H1 (cell line): ENCODE data around the gene RHOV. TPM values are rescaled to one million over a fixed set of nuclear protein-coding genes. Genes with fewer than 3 reads are reported as not detected.

ENCODE experiments used
- CTCF ChIA-PET: fragments of 300-600 bp; sonication (Branson Sonifier 250); formaldehyde crosslinking; loops from one replicate; lab custom pipeline; 2021; ENCODE audit not compliant: partially characterized antibody; lab: Charles Lee
- POLR2A ChIA-PET: fragments of 300-600 bp; sonication (Branson Sonifier 250); formaldehyde crosslinking; loops from one replicate; lab custom pipeline; 2021; ENCODE audit warnings: inconsistent platforms; ENCODE audit not compliant: partially characterized antibody; lab: Charles Lee
- DNase-seq, 2 experiments: peaks; one replicate each; pipeline versions ENCODE4 v3.0.0 to v3.0.0-alpha.2; 2010 to 2022; ENCODE audit warnings: low spot score in 2 of 2, low read depth in 1 of 2, mixed read lengths in 1 of 2
- FAIRE-seq: peaks from 2 replicates; lab custom pipeline; 2011; peaks lifted over from hg19 to GRCh38; lab: Jason Lieb, UNC
- H2AFZ ChIP-seq: 2 replicates; pipeline ENCODE4 v1.8.1; 2012; ENCODE audit warnings: low read length, inconsistent platforms
- H2AK5ac ChIP-seq: 2 replicates; pipeline ENCODE4 v1.6.1; 2013; ENCODE audit warnings: low read depth, low read length
- H2BK120ac ChIP-seq: replicated peaks from 2 replicates; pipeline ENCODE3; 2013; ENCODE audit warnings: low read depth, low read length, inconsistent platforms
- H2BK12ac ChIP-seq: 2 replicates; pipeline ENCODE4 v1.6.1; 2013; ENCODE audit warnings: low read depth, low read length
- H2BK15ac ChIP-seq: 2 replicates; pipeline ENCODE4 v1.6.1; 2013; ENCODE audit warnings: low read length
- H2BK20ac ChIP-seq: 2 replicates; pipeline ENCODE4 v1.6.1; 2013; ENCODE audit warnings: low read length
- H2BK5ac ChIP-seq: 2 replicates; pipeline ENCODE4 v1.6.1; 2013; ENCODE audit warnings: low read depth, low read length
- H3K14ac ChIP-seq: 2 replicates; pipeline ENCODE4 v1.6.1; 2013; ENCODE audit warnings: inconsistent platforms; ENCODE audit not compliant: insufficient read length
- H3K18ac ChIP-seq: 2 replicates; pipeline ENCODE4 v1.6.1; 2013; ENCODE audit warnings: low read length; ENCODE audit errors: extremely low read depth
- H3K23ac ChIP-seq: 2 replicates; pipeline ENCODE4 v1.6.1; 2013; ENCODE audit warnings: inconsistent platforms; ENCODE audit not compliant: insufficient read length
- H3K23me2 ChIP-seq: 2 replicates; pipeline ENCODE4 v1.6.1; 2013; ENCODE audit warnings: low read depth, low read length
- H3K27ac ChIP-seq: 2 replicates; pipeline ENCODE4 v1.6.1; 2011; ENCODE audit warnings: low read depth, low read length, inconsistent platforms
- H3K27me3 ChIP-seq, 4 experiments: replicated peaks in 1 of 4; 1 replicate in 1 of 4; 2 replicates in 3 of 4; pipeline versions ENCODE4 v1.6.1 to v1.8.1; 2011 to 2013; ENCODE audit warnings: low read length in 3 of 4, mild to moderate bottlenecking in 3 of 4, inconsistent platforms in 2 of 4, mixed read lengths in 2 of 4, moderate library complexity in 1 of 4; ENCODE audit not compliant: control insufficient read depth in 3 of 4, insufficient read depth in 3 of 4; ENCODE audit errors: extremely low read depth in 1 of 4
- H3K36me3 ChIP-seq, 4 experiments: 2 replicates each; pipeline versions ENCODE4 v1.6.1 to v1.8.1; 2011 to 2013; ENCODE audit warnings: mild to moderate bottlenecking in 4 of 4, low read length in 3 of 4, moderate library complexity in 2 of 4, control low read depth in 1 of 4, inconsistent platforms in 1 of 4; ENCODE audit not compliant: insufficient read depth in 4 of 4, control insufficient read depth in 2 of 4
- H3K4ac ChIP-seq: replicated peaks from 2 replicates; pipeline ENCODE3; 2013; ENCODE audit warnings: low read length, low read depth, mixed read lengths, inconsistent platforms; ENCODE audit not compliant: insufficient read length
- H3K4me1 ChIP-seq, 4 experiments: replicated peaks in 1 of 4; 1 replicate in 1 of 4; 2 replicates in 3 of 4; pipeline versions ENCODE4 v1.6.1 to v1.8.1; 2011 to 2013; ENCODE audit warnings: low read length in 3 of 4, inconsistent platforms in 2 of 4, mixed read lengths in 1 of 4; ENCODE audit not compliant: insufficient read depth in 4 of 4, control insufficient read depth in 3 of 4
- H3K4me2 ChIP-seq, 2 experiments: 2 replicates each; pipeline versions ENCODE4 v1.6.1 to v1.8.1; 2011 to 2013; ENCODE audit warnings: low read depth in 2 of 2, low read length in 2 of 2, control low read depth in 1 of 2, inconsistent platforms in 1 of 2, mild to moderate bottlenecking in 1 of 2; ENCODE audit not compliant: insufficient read depth in 1 of 2
- H3K4me3 ChIP-seq, 4 experiments: fragments of 200-600, 300-600 bp in 1 of 4; sonication (generic), shearing (Covaris generic), sonication (Bioruptor Twin) in 1 of 4; 2 replicates each; pipeline versions ENCODE4 v1.5.1 to v1.8.1; 2011 to 2016; ENCODE audit warnings: low read length in 4 of 4, low read depth in 3 of 4, control low read depth in 2 of 4, inconsistent platforms in 2 of 4, mild to moderate bottlenecking in 2 of 4, mixed read lengths in 1 of 4, moderate library complexity in 1 of 4; ENCODE audit not compliant: insufficient read depth in 2 of 4; ENCODE audit errors: extremely low read depth in 1 of 4
- H3K56ac ChIP-seq: replicated peaks from 2 replicates; pipeline ENCODE3; 2013; ENCODE audit warnings: low read depth, mild to moderate bottlenecking, mixed read lengths, low read length, inconsistent platforms; ENCODE audit not compliant: insufficient read length
- H3K79me1 ChIP-seq: 2 replicates; pipeline ENCODE4 v1.6.1; 2013; ENCODE audit warnings: low read depth, low read length, control low read depth
- H3K79me2 ChIP-seq, 2 experiments: 2 replicates each; pipeline versions ENCODE4 v1.6.1 to v1.8.1; 2012 to 2013; ENCODE audit warnings: low read length in 2 of 2, mild to moderate bottlenecking in 2 of 2, inconsistent platforms in 1 of 2; ENCODE audit not compliant: insufficient read depth in 2 of 2, control insufficient read depth in 1 of 2
- H3K9ac ChIP-seq, 4 experiments: replicated peaks in 1 of 4; 1 replicate in 1 of 4; 2 replicates in 3 of 4; pipeline versions ENCODE4 v1.6.1 to v1.8.1; 2011 to 2013; ENCODE audit warnings: low read depth in 3 of 4, low read length in 3 of 4, control low read depth in 2 of 4, mild to moderate bottlenecking in 2 of 4, moderate library complexity in 2 of 4, inconsistent platforms in 1 of 4; ENCODE audit errors: extremely low read depth in 1 of 4
- H3K9me3 ChIP-seq, 2 experiments: 2 replicates each; pipeline versions ENCODE4 v1.6.1 to v1.8.1; 2012 to 2013; ENCODE audit warnings: mild to moderate bottlenecking in 2 of 2, moderate library complexity in 2 of 2, control low read depth in 1 of 2, inconsistent platforms in 1 of 2, low read depth in 1 of 2, low read length in 1 of 2, mixed read lengths in 1 of 2; ENCODE audit not compliant: insufficient read depth in 2 of 2
- H4K20me1 ChIP-seq, 2 experiments: replicated peaks in 1 of 2; 2 replicates each; pipeline versions ENCODE3 to v1.8.1; 2011 to 2013; ENCODE audit warnings: inconsistent platforms in 2 of 2, low read length in 2 of 2, mild to moderate bottlenecking in 1 of 2; ENCODE audit not compliant: insufficient read depth in 2 of 2, control insufficient read depth in 1 of 2
- H4K5ac ChIP-seq: 2 replicates; pipeline ENCODE4 v1.6.1; 2013; ENCODE audit warnings: low read length, low read depth, mixed read lengths, inconsistent platforms; ENCODE audit not compliant: insufficient read length
- H4K8ac ChIP-seq: 2 replicates; pipeline ENCODE4 v1.8.0; 2013; ENCODE audit warnings: mild to moderate bottlenecking, moderate library complexity, low read length, inconsistent platforms; ENCODE audit not compliant: insufficient read depth; ENCODE audit errors: extremely low read depth
- H4K91ac ChIP-seq: replicated peaks from 2 replicates; pipeline ENCODE3; 2013; ENCODE audit warnings: low read length, mixed read lengths, inconsistent platforms; ENCODE audit not compliant: insufficient read length
- ASH2L ChIP-seq: fragments of 200-600, 300-600 bp; sonication (generic); IDR thresholded peaks from one replicate; pipeline ENCODE4 v1.7.1; 2017; ENCODE audit warnings: low read length
- BACH1 ChIP-seq: IDR thresholded peaks from 2 replicates; pipeline ENCODE4 v1.6.1; 2012; ENCODE audit warnings: low read length, improper control_type of control experiment
- BRCA1 ChIP-seq: IDR thresholded peaks from 2 replicates; pipeline ENCODE4 v1.6.1; 2012; ENCODE audit warnings: low read depth, low read length, improper control_type of control experiment
- E2F6 ChIP-seq: IDR thresholded peaks from 2 replicates; pipeline ENCODE4 v1.6.1; 2012; ENCODE audit warnings: inconsistent platforms
- MAX ChIP-seq: IDR thresholded peaks from 2 replicates; pipeline ENCODE4 v1.6.1; 2012; ENCODE audit warnings: inconsistent platforms
- RBBP5 ChIP-seq: IDR thresholded peaks from 2 replicates; pipeline ENCODE4 v1.7.1; 2012; ENCODE audit warnings: low read depth, mild to moderate bottlenecking, inconsistent platforms, low read length, moderate library complexity, borderline replicate concordance
- RNF2 ChIP-seq: fragments of 200-900, 300-1000 bp; sonication (generic); IDR thresholded peaks from 2 replicates; pipeline ENCODE4 v1.7.1; 2016; ENCODE audit warnings: borderline replicate concordance, low read depth, mild to moderate bottlenecking, antibody characterized with exemption, low read length; ENCODE audit not compliant: poor library complexity, severe bottlenecking; ENCODE audit errors: missing control alignments
- SP1 ChIP-seq: IDR thresholded peaks from 2 replicates; pipeline ENCODE4 v1.6.1; 2011; ENCODE audit warnings: low read depth, low read length
- SP2 ChIP-seq: IDR thresholded peaks from 2 replicates; pipeline ENCODE4 v1.6.1; 2012; ENCODE audit warnings: mild to moderate bottlenecking, low read length, inconsistent platforms
- TEAD4 ChIP-seq: IDR thresholded peaks from 2 replicates; pipeline ENCODE4 v1.6.1; 2012; ENCODE audit warnings: low read depth, low read length, inconsistent platforms, mixed read lengths
- USF2 ChIP-seq: IDR thresholded peaks from 2 replicates; pipeline ENCODE4 v1.6.1; 2011; ENCODE audit warnings: low read length, improper control_type of control experiment
- WGBS, 2 experiments: shearing (Covaris generic) in 1 of 2; methylation state at CpG; one replicate each; pipeline versions ENCODE4 v1.1.6 to v1.1.7; 2013 to 2015; ENCODE audit warnings: low lambda C conversion rate in 2 of 2, mixed read lengths in 2 of 2, inconsistent platforms in 1 of 2, low coverage in 1 of 2, missing lambda C conversion rate in 1 of 2; ENCODE audit not compliant: insufficient replicate concordance in 2 of 2, insufficient coverage in 1 of 2, insufficient read length in 1 of 2; ENCODE audit errors: extremely low coverage in 1 of 2, missing lambda C conversion rate in 1 of 2; 5-methylcytosine and 5-hydroxymethylcytosine counted together
- polyA plus RNA-seq, 7 experiments: library from polyadenylated mRNA; depleted of rRNA in 3 of 7; stranded (reverse) in 5 of 7; unstranded in 2 of 7; fragments of >200 nt in 5 of 7; fragments of 200-250 nt in 2 of 7; gene quantifications; 1 replicate in 5 of 7; 2 replicates in 1 of 7; 4 replicates in 1 of 7; pipeline versions ENCODE4 v1.2.1 to v1.2.3, GENCODE V29; 2011 to 2013; ENCODE audit warnings: missing spikeins in 2 of 7, mixed read lengths in 2 of 7
- total RNA-seq: library from RNA; stranded (reverse); fragmentation: NEBNext Ultra II Directional; extraction: Animal tissue kit (Norgen Biotek cat#: 25700); gene quantifications from 2 replicates; pipeline ENCODE4 v1.2.1, GENCODE V29; 2021

RHOV gene
- total and polyA plus RNA-seq, 2 of the 8 experiments (the other 6 are each of a cell fraction or from before 2014, with no cell fraction given): 1.5 to 2.7 TPM

- CTCF ChIA-PET: interaction anchor here (0.5 to 3.1 kb wide), 39 partner anchors 8 to 886 kb away, joined by 3 to 26 read pairs (median 5); partner anchors contain the start of genes DNAJC17, PPP1R14D, RAD51 and ZFYVE19
- H2AK5ac ChIP-seq: no peak overlapping the region
- peaks cover 0 to 2% of the 10 kb centered on the region in 2 experiments for H4K20me1 ChIP-seq
- no peak overlapping the region for H3K9ac ChIP-seq
- no peak overlapping the region for H2BK15ac ChIP-seq
- no peak overlapping the region for H4K91ac ChIP-seq
- H3K18ac ChIP-seq: no peak overlapping the region
- H3K14ac ChIP-seq: no peak overlapping the region
- no peak overlapping the region for H3K4me3 ChIP-seq
- H3K23ac ChIP-seq: no peak overlapping the region
- peaks cover 0 to 8% (median 2%) of the 10 kb centered on the region in 4 experiments; a peak in 3 of 7 replicates for H3K27me3 ChIP-seq
- H3K56ac ChIP-seq: no peak overlapping the region
- peaks cover 0 to 10% (median 0%) of the 10 kb centered on the region in 4 experiments; a peak in 3 of 8 replicates for H3K36me3 ChIP-seq
- H3K4ac ChIP-seq: no peak overlapping the region
- peaks cover 0 to 12% of the 10 kb centered on the region in 2 experiments; a peak in 3 of 4 replicates for H3K79me2 ChIP-seq
- H3K4me2 ChIP-seq: no peak overlapping the region; a peak in 1 of 4 replicates
- H4K8ac ChIP-seq: no peak overlapping the region
- H3K23me2 ChIP-seq: peaks cover 5% of the 10 kb centered on the region; the same call in 1 of the 2 replicates
- POLR2A ChIA-PET: interaction anchor here (0.6 to 5.0 kb wide), 9 partner anchors 12 to 153 kb away, joined by 3 to 39 read pairs (median 4); partner anchors contain the start of gene SPINT1
- no peak overlapping the region for H2BK12ac ChIP-seq
- WGBS, 2 experiments: 74% methylated on average over 2 of the region's 2 CpGs; no CpG with 5 or more reads in 1 of the 2 experiments
- no peak overlapping the region for H2BK5ac ChIP-seq
- no peak overlapping the region for H2BK120ac ChIP-seq
- peaks cover 3 to 14% (median 7%) of the 10 kb centered on the region in 4 experiments; a peak in 6 of 7 replicates for H3K4me1 ChIP-seq
- no peak for FAIRE-seq
- no peak overlapping the region for H3K27ac ChIP-seq
- H2AFZ ChIP-seq: no peak overlapping the region
- peaks cover 3% of the 10 kb centered on the region; the same call in 1 of the 2 replicates for H3K79me1 ChIP-seq
- no peak for DNase-seq
- no peak overlapping the region for H4K5ac ChIP-seq
- no peaks in the 10 kb centered on the region for H3K9me3 ChIP-seq
- H2BK20ac ChIP-seq: no peak overlapping the region
- no peak for TF ChIP-seq SP1
- TF ChIP-seq E2F6: no peak
- no peak for TF ChIP-seq SP2
- no peak for TF ChIP-seq TEAD4
- no peak for TF ChIP-seq RBBP5
- no peak for TF ChIP-seq USF2
- no peak for TF ChIP-seq ASH2L
- no peak for TF ChIP-seq RNF2
- no peak for TF ChIP-seq MAX
- no peak for TF ChIP-seq BRCA1
- no peak for TF ChIP-seq BACH1
Observed at GRCh38 chr15:40892447-40893012, 18.5 kb upstream of the RHOV start.
